Measurements from ENCODE around the gene LMO7.
"Not testable (repeated sequence)": the region's sequence is repeated elsewhere in the genome, so short reads cannot be mapped to it uniquely, and the experiment has no call there.

LMO7 gene

GRCh38 chr13:75785130-75785529 is 149.0 kb downstream of the LMO7 start:
- no peak for DNase-seq (ENCODE audit: low read depth)
- no peak for TF ChIP-seq CTCF (IDR thresholded peaks at IDR 0.05; ENCODE audit: low read depth, low read length, missing control alignments)
- H3K4me3 ChIP-seq (ENCODE audit: low read depth, low read length) = no peak overlapping the region

DNA sequence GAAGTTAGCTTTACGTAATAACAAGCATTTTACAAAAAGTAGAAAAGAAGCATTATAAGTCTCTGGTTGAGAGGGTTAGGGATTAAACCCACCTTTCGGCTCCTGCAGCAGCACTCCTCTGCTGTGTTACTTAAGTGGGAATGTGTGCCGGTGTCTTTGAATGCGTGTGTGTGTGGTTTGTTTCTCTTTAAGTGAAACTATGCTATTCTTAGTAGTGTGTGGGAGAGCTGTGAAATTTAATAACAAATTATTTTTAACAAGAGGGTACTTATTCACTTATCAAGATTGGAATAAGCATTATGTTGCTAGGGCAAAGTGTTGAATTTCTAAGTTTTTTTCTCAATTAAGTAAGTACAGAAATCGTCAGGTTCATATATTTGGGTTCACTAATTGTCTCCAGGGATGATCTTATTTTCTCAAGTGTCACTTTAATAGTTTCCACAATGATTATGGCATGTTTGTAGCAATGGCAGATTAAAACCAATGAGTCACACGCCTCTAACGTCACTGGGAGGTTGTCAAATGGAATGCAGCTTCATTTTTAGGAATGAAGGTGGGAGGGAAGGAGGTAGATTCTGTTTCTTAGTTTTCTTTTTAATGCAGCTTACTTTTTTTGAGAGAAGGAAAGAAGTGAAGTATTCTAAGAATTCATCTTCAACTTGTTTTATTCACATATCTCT is 151.3 kb downstream of the LMO7 start:
- no peak for TF ChIP-seq CTCF (IDR thresholded peaks at IDR 0.05; ENCODE audit: low read depth, low read length, missing control alignments)
- H3K4me3 ChIP-seq (ENCODE audit: low read depth, low read length) = no peak overlapping the region
- no peak for DNase-seq (ENCODE audit: low read depth)

GRCh38 chr13:75788481-75788981 is 152.4 kb downstream of the LMO7 start:
- no peak for DNase-seq (ENCODE audit: low read depth)
- TF ChIP-seq CTCF (IDR thresholded peaks at IDR 0.05; ENCODE audit: low read depth, low read length, missing control alignments) = no peak
- no peak overlapping the region for H3K4me3 ChIP-seq (ENCODE audit: low read depth, low read length)

GRCh38 chr13:75789451-75790197 is 153.5 kb downstream of the LMO7 start:
- TF ChIP-seq CTCF (IDR thresholded peaks at IDR 0.05; ENCODE audit: low read depth, low read length, missing control alignments) = no peak
- H3K4me3 ChIP-seq (ENCODE audit: low read depth, low read length) = no peak overlapping the region
- no peak for DNase-seq (ENCODE audit: low read depth)

DNA sequence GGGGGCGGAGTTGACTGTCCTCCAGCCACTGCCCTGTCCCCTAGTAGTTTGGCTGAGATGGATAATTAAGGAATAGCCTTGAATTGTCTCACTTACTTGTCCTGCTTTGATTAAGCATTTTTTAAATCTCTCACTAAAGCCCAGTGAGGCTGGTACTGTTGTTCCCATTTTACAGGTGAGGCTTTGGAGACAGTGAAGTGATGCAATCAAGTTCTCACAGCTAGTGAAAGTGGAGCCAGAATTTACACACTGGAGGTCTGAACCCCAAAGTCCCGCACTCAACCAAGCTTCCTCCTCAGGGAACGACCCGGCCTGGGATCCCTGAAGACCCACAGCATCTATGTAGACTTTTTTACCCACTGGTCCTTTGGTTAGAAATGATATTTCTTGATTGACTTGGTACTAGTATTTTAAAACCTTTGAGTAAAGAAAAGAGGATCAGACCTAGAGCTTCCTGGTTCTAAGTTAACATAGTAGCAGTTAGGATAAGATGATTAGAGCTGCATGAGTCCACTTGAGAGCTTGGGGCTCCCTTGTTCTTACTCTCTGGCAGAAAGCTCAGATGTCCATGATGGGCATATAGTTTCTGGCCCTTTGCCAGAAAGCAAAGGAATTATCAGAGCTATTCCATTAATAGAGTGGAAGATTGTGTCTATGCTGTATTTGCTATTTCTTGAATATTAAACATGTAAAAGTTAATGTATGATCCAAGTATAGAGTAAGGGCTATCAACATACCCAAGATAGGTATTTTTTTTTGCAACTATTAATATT is 154.3 kb downstream of the LMO7 start:
- TF ChIP-seq CTCF (IDR thresholded peaks at IDR 0.05; ENCODE audit: low read depth, low read length, missing control alignments) = no peak
- no peak for DNase-seq (ENCODE audit: low read depth)
- no peak overlapping the region for H3K4me3 ChIP-seq (ENCODE audit: low read depth, low read length)

GRCh38 chr13:75792526-75793187 is 156.5 kb downstream of the LMO7 start:
- no peak for DNase-seq (ENCODE audit: low read depth)
- no peak overlapping the region for H3K4me3 ChIP-seq (ENCODE audit: low read depth, low read length)
- TF ChIP-seq CTCF (IDR thresholded peaks at IDR 0.05; ENCODE audit: low read depth, low read length, missing control alignments) = no peak

DNA sequence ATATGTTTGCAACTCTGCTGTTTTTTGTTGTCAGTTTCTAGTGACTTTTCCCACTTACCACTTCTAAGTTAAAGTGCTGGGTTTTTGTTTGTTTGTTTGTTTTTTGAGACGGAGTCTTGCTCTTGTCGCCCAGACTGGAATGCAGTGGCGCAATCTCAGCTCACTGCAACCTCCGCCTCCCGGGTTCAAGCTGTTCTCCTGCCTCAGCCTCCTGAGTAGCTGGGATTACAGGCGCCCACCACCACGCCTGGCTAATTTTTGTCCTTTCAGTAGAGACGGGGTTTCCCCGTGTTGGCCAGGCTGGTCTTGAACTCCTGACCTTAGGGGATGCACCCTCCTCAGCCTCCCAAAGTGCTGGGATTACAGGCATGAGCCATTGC is 157.0 kb downstream of the LMO7 start:
- H3K4me3 ChIP-seq (ENCODE audit: low read depth, low read length); DNase-seq (ENCODE audit: low read depth): not testable (repeated sequence)
